Left forelimb (tissue), 1 donor: ENCODE data around the gene BRSK2.

Experiments
- DNase-seq: peaks from one replicate; pipeline ENCODE4 v3.0.0-alpha.2; 2018; ENCODE audit warnings: low spot score

BRSK2 gene

GRCh38 chr11:1468473-1469066 lies 78.8 kb downstream of the BRSK2 start:
- no peak for DNase-seq

- no peak for DNase-seq
Observed at GRCh38 chr11:1469287-1469910, 79.7 kb downstream of the BRSK2 start.

GRCh38 chr11:1469911-1470680 lies 80.4 kb downstream of the BRSK2 start:
- no peak for DNase-seq

GRCh38 chr11:1470681-1471611 lies 81.2 kb downstream of the BRSK2 start:
- DNase-seq = no peak

- no peak for DNase-seq
Observed at GRCh38 chr11:1471736-1472135, 82.0 kb downstream of the BRSK2 start.

- no peak for DNase-seq
Observed at GRCh38 chr11:1472180-1473005, 82.7 kb downstream of the BRSK2 start.

- DNase-seq = no peak
Observed at GRCh38 chr11:1473011-1473628, 83.4 kb downstream of the BRSK2 start.

- no peak for DNase-seq
Observed at GRCh38 chr11:1473786-1474185, 84.1 kb downstream of the BRSK2 start.

GRCh38 chr11:1475841-1476240 lies 86.1 kb downstream of the BRSK2 start:
- no peak for DNase-seq

GRCh38 chr11:1476940-1477736 lies 87.4 kb downstream of the BRSK2 start:
- DNase-seq = no peak

GRCh38 chr11:1478011-1478410 lies 88.3 kb downstream of the BRSK2 start:
- no peak for DNase-seq

- DNase-seq = no peak
Observed at GRCh38 chr11:1478544-1478943, 88.8 kb downstream of the BRSK2 start.

GRCh38 chr11:1479006-1479677 lies 89.4 kb downstream of the BRSK2 start:
- DNase-seq = no peak

GRCh38 chr11:1479678-1480118 lies 90.0 kb downstream of the BRSK2 start:
- no peak for DNase-seq

- no peak for DNase-seq
Observed at GRCh38 chr11:1480191-1480554, 90.4 kb downstream of the BRSK2 start.

GRCh38 chr11:1480555-1481482 lies 91.1 kb downstream of the BRSK2 start:
- no peak for DNase-seq

GRCh38 chr11:1481483-1481825 lies 91.7 kb downstream of the BRSK2 start:
- DNase-seq = no peak

GRCh38 chr11:1481861-1482441 lies 92.2 kb downstream of the BRSK2 start:
- DNase-seq = no peak
